WTC11 (cell line): Measurements from ENCODE around the gene MED26. TPM values are rescaled to one million over a fixed set of nuclear protein-coding genes. Genes with fewer than 3 reads are reported as not detected.
A peak's percentile ranks its signal among the peaks of the same experiment; 100 is the strongest.

Experiments
- ATAC-seq: fragments of 200-7000 bp; cut with Tn5 transposase; 2 replicates; pipeline ENCODE4 v1.10.0; 2021; ENCODE audit warnings: mild to moderate bottlenecking, moderate library complexity
- CTCF ChIA-PET: fragments of 300-600 bp; sonication (Branson Sonifier 250); formaldehyde crosslinking; loops from one replicate; lab custom pipeline; 2021; ENCODE audit warnings: antibody characterized with exemption; lab: Charles Lee
- POLR2A ChIA-PET: fragments of 350-600 bp; sonication (Branson Sonifier 250); formaldehyde crosslinking; loops from one replicate; lab custom pipeline; 2021; ENCODE audit warnings: antibody characterized with exemption; lab: Charles Lee
- DNase-seq: peaks from one replicate; pipeline ENCODE4 v3.0.0; 2021; ENCODE audit warnings: low spot score
- H3K27ac Mint-ChIP-seq: 2 replicates; pipeline ENCODE4 v1.8.0; 2021; ENCODE audit warnings: mixed read lengths
- H3K27me3 Mint-ChIP-seq: 2 replicates; pipeline ENCODE4 v1.8.0; 2021; ENCODE audit warnings: low read depth, mild to moderate bottlenecking, moderate library complexity, mixed read lengths
- H3K36me3 Mint-ChIP-seq: 2 replicates; pipeline ENCODE4 v1.8.0; 2021; ENCODE audit warnings: mixed read lengths
- H3K4me1 Mint-ChIP-seq: 2 replicates; pipeline ENCODE4 v1.8.0; 2022; ENCODE audit warnings: mixed read lengths
- H3K4me3 Mint-ChIP-seq: 2 replicates; pipeline ENCODE4 v1.8.0; 2021; ENCODE audit warnings: mild to moderate bottlenecking, moderate library complexity, mixed read lengths
- H3K9me3 Mint-ChIP-seq: 2 replicates; pipeline ENCODE4 v1.8.0; 2021; ENCODE audit warnings: mixed read lengths
- CBFB ChIP-seq: sonication (generic); formaldehyde crosslinking; IDR thresholded peaks from 2 replicates; pipeline ENCODE4 v1.8.1; 2022; ENCODE audit warnings: mild to moderate bottlenecking, low read depth, missing genetic modification reagents
- ETV6 ChIP-seq: sonication (generic); formaldehyde crosslinking; IDR thresholded peaks from 2 replicates; pipeline ENCODE4 v1.8.1; 2022; ENCODE audit warnings: mild to moderate bottlenecking, missing genetic modification reagents
- FOXP1 ChIP-seq: sonication (generic); formaldehyde crosslinking; IDR thresholded peaks from 2 replicates; pipeline ENCODE4 v1.8.0; 2022; ENCODE audit warnings: missing genetic modification reagents, mild to moderate bottlenecking, moderate library complexity, borderline replicate concordance
- GRHL2 ChIP-seq: fragments of 250-450 bp; sonication (Bioruptor Pico); IDR thresholded peaks from 2 replicates; pipeline ENCODE4 v1.8.0; 2022; ENCODE audit warnings: mild to moderate bottlenecking, moderate library complexity; ENCODE audit not compliant: insufficient replicate concordance, severe bottlenecking
- IRF1 ChIP-seq: sonication (generic); formaldehyde crosslinking; IDR thresholded peaks from 2 replicates; pipeline ENCODE4 v1.8.0; 2023; ENCODE audit warnings: missing genetic modification reagents
- IRF2 ChIP-seq: sonication (generic); formaldehyde crosslinking; IDR thresholded peaks from 2 replicates; pipeline ENCODE4 v1.8.0; 2022; ENCODE audit warnings: low read depth, missing genetic modification reagents, borderline replicate concordance
- JAZF1 ChIP-seq: fragments of 250-450 bp; sonication (Bioruptor Pico); IDR thresholded peaks from 2 replicates; pipeline ENCODE4 v1.9.0; 2021; ENCODE audit warnings: moderate library complexity, mild to moderate bottlenecking, inconsistent platforms
- NFE2L1 ChIP-seq: sonication (generic); formaldehyde crosslinking; IDR thresholded peaks from 2 replicates; pipeline ENCODE4 v1.8.1; 2023; ENCODE audit warnings: missing genetic modification reagents
- NFYB ChIP-seq: sonication (generic); formaldehyde crosslinking; conservative IDR thresholded peaks from 2 replicates; pipeline ENCODE4 v1.8.0; 2022; ENCODE audit warnings: low read depth, missing genetic modification reagents
- RELA ChIP-seq: sonication (generic); formaldehyde crosslinking; IDR thresholded peaks from 2 replicates; pipeline ENCODE4 v1.8.1; 2022; ENCODE audit warnings: missing genetic modification reagents, mild to moderate bottlenecking, borderline replicate concordance
- SMAD3 ChIP-seq: sonication (generic); formaldehyde crosslinking; IDR thresholded peaks from 2 replicates; pipeline ENCODE4 v1.8.0; 2022; ENCODE audit warnings: missing genetic modification reagents, mild to moderate bottlenecking, borderline replicate concordance
- SOX15 ChIP-seq: fragments of 250-450 bp; sonication (Bioruptor Pico); IDR thresholded peaks from 2 replicates; pipeline ENCODE4 v1.9.0; 2021; ENCODE audit warnings: mild to moderate bottlenecking
- TEAD1 ChIP-seq: sonication (generic); formaldehyde crosslinking; IDR thresholded peaks from 2 replicates; pipeline ENCODE4 v1.8.0; 2022; ENCODE audit warnings: mild to moderate bottlenecking, missing genetic modification reagents
- ZBTB21 ChIP-seq: sonication (generic); formaldehyde crosslinking; IDR thresholded peaks from 2 replicates; pipeline ENCODE4 v1.8.1; 2023; ENCODE audit warnings: mild to moderate bottlenecking, missing genetic modification reagents, borderline replicate concordance
- ZBTB43 ChIP-seq: sonication (generic); formaldehyde crosslinking; IDR thresholded peaks from 2 replicates; pipeline ENCODE4 v1.8.1; 2023; ENCODE audit warnings: mild to moderate bottlenecking, missing genetic modification reagents
- ZNF121 ChIP-seq: sonication (generic); formaldehyde crosslinking; IDR thresholded peaks from 2 replicates; pipeline ENCODE4 v1.8.0; 2023; ENCODE audit warnings: missing genetic modification reagents
- ZNF138 ChIP-seq: sonication (generic); formaldehyde crosslinking; conservative IDR thresholded peaks from 2 replicates; pipeline ENCODE4 v1.8.1; 2022; ENCODE audit warnings: mild to moderate bottlenecking, moderate library complexity, missing genetic modification reagents
- ZNF219 ChIP-seq: sonication (generic); formaldehyde crosslinking; IDR thresholded peaks from 2 replicates; pipeline ENCODE4 v1.8.0; 2023; ENCODE audit warnings: missing genetic modification reagents, mild to moderate bottlenecking, borderline replicate concordance
- ZNF232 ChIP-seq: sonication (generic); formaldehyde crosslinking; IDR thresholded peaks from 2 replicates; pipeline ENCODE4 v1.8.0; 2022; ENCODE audit warnings: mild to moderate bottlenecking, missing genetic modification reagents
- ZNF671 ChIP-seq: fragments of 250-450 bp; sonication (Bioruptor Pico); IDR thresholded peaks from 2 replicates; pipeline ENCODE4 v1.8.0; 2021; ENCODE audit warnings: mild to moderate bottlenecking
- total RNA-seq: library from RNA; stranded (reverse); gene quantifications from 3 replicates; pipeline ENCODE4 v1.2.3, GENCODE V29; 2021
- TF ChIP-seq, protein P1 (sequence below): fragments of 250-450 bp; sonication (Bioruptor Pico); IDR thresholded peaks from 2 replicates; pipeline ENCODE4 v1.9.0; 2021; ENCODE audit warnings: moderate library complexity, mild to moderate bottlenecking, inconsistent platforms, borderline replicate concordance
- TF ChIP-seq, protein P2 (sequence below): sonication (generic); formaldehyde crosslinking; IDR thresholded peaks from 2 replicates; pipeline ENCODE4 v1.8.1; 2023; ENCODE audit warnings: mild to moderate bottlenecking, missing genetic modification reagents, moderate library complexity

The MED26 gene
- total RNA-seq, 1 experiment from 2014 or later = 14.2 TPM

GRCh38 chr19:16600824-16601223, 27.2 kb downstream of the MED26 start:
- POLR2A ChIA-PET = interaction anchor here (0.6 kb wide), 1 partner anchor 34 kb away, joined by 3 read pairs; no protein-coding TSS in a partner anchor
- CTCF ChIA-PET = interaction anchor here (0.9 to 2.8 kb wide), 2 partner anchors 13 to 16 kb away, joined by 6 to 7 read pairs; no protein-coding TSS in a partner anchor
- no peak for TF ChIP-seq ZBTB21 (CRISPR knock-in tag)
- TF ChIP-seq IRF1 (CRISPR knock-in tag) = no peak
- TF ChIP-seq ETV6 (CRISPR knock-in tag) = no peak
- TF ChIP-seq NFE2L1 (CRISPR knock-in tag) = no peak
- TF ChIP-seq FOXP1 = no peak
- TF ChIP-seq TEAD1 (CRISPR knock-in tag) = no peak
- TF ChIP-seq, all 79 proteins: peak for 0
- Mint-ChIP-seq H3K9me3 (no peaks in the 10 kb centered on the region), H3K27me3 (no peaks in the 10 kb centered on the region), H3K27ac (no peak overlapping the region), H3K36me3 (no peaks in the 10 kb centered on the region), H3K4me3 (no peak overlapping the region), H3K4me1 (no peaks in the 10 kb centered on the region)
- ATAC-seq (no peak), DNase-seq (no peak)

DNA sequence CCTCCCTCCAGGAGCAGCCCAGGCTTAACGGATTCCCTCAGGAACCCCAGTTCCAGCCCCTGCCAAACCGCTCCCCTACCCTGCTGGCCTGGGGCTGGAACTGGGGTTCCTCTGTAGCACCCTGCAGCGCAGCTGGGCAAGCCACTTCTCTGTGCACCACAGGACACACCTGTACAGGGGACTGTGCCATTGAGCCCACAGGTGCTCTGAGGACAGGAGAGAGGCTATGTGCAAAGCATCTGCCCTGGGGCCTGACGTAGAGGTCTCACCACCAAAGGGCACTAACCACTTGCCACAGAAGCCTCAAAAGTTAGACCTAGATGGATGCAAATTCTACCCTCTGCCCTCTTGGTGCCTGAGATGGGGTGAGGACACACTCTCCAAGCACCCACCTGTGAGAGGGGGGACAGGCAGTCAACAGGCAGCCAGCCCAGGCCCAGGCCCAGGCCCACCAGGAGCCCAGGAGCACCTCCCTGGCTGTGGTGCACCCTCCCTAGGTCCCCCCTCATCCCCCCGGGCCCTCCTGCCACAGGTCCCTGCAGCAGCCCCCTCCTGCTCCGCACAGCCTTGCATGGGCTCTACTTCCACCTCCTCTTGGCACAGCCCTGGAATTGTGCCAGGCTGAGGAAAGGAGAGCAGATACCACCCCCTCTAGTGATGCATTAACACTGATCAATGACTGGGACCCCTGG, 28.2 kb downstream of the MED26 start:
- Mint-ChIP-seq H3K9me3 (no peaks in the 10 kb centered on the region), H3K36me3 (no peaks in the 10 kb centered on the region), H3K27me3 (no peaks in the 10 kb centered on the region), H3K4me3 (no peak overlapping the region), H3K27ac (peak overlapping the region; percentile 32), H3K4me1 (no peaks in the 10 kb centered on the region)
- ATAC-seq = no peak
- TF ChIP-seq NFYB (no peak), ZNF232 (CRISPR knock-in tag) (no peak), GRHL2 (CRISPR knock-in tag) (no peak), JAZF1 (CRISPR knock-in tag) (no peak), ZNF138 (CRISPR knock-in tag) (no peak), CBFB (no peak), SOX15 (CRISPR knock-in tag) (no peak)
- no peak for DNase-seq
- POLR2A ChIA-PET = no interaction called here
- CTCF ChIA-PET = interaction anchor here (2.8 kb wide), 1 partner anchor 12 kb away, joined by 6 read pairs; no protein-coding TSS in a partner anchor

DNA sequence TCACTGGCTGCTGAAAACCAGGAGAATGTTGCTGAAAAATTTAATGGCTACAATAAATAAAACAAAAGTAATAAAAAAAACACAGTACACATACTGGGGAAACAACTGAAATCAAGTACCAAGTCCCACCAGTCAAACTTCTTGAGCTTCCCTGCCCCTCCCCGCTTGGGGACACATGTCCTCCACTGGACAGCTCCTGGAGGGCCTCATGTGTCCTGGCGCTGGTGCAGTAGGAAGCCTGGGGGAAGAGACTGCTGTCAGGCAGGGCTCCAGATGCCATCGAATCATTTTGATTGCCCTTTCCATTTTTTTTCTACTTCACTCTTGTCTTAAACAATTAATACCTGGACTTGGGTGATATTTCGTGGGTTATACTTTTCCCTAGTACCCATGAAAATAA, 29.2 kb downstream of the MED26 start:
- Mint-ChIP-seq H3K27ac (no peak overlapping the region), H3K4me3 (no peak overlapping the region), H3K9me3 (no peaks in the 10 kb centered on the region), H3K36me3 (no peaks in the 10 kb centered on the region), H3K4me1 (no peaks in the 10 kb centered on the region), H3K27me3 (no peaks in the 10 kb centered on the region)
- DNase-seq (no peak), ATAC-seq (no peak)
- ChIA-PET CTCF (interaction anchor here (2.8 kb wide), 1 partner anchor 11 kb away, joined by 6 read pairs; no protein-coding TSS in a partner anchor), POLR2A (no interaction called here)
- TF ChIP-seq ZNF219 (CRISPR knock-in tag) (no peak), ZNF671 (CRISPR knock-in tag) (no peak), CBFB (no peak), RELA (CRISPR knock-in tag) (no peak), FOXP1 (no peak), IRF2 (no peak), ZBTB21 (CRISPR knock-in tag) (no peak), ZNF121 (CRISPR knock-in tag) (no peak), ZBTB43 (no peak), SMAD3 (CRISPR knock-in tag) (no peak)
- TF ChIP-seq, protein P1, sequence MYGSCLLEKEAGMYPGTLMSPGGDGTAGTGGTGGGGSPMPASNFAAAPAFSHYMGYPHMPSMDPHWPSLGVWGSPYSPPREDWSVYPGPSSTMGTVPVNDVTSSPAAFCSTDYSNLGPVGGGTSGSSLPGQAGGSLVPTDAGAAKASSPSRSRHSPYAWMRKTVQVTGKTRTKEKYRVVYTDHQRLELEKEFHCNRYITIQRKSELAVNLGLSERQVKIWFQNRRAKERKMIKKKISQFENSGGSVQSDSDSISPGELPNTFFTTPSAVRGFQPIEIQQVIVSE = no peak
- TF ChIP-seq, protein P2, sequence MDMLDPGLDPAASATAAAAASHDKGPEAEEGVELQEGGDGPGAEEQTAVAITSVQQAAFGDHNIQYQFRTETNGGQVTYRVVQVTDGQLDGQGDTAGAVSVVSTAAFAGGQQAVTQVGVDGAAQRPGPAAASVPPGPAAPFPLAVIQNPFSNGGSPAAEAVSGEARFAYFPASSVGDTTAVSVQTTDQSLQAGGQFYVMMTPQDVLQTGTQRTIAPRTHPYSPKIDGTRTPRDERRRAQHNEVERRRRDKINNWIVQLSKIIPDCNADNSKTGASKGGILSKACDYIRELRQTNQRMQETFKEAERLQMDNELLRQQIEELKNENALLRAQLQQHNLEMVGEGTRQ (CRISPR knock-in tag) = no peak
